ENCODE measurements around the gene DRG1.

- TF ChIP-seq, protein P1, sequence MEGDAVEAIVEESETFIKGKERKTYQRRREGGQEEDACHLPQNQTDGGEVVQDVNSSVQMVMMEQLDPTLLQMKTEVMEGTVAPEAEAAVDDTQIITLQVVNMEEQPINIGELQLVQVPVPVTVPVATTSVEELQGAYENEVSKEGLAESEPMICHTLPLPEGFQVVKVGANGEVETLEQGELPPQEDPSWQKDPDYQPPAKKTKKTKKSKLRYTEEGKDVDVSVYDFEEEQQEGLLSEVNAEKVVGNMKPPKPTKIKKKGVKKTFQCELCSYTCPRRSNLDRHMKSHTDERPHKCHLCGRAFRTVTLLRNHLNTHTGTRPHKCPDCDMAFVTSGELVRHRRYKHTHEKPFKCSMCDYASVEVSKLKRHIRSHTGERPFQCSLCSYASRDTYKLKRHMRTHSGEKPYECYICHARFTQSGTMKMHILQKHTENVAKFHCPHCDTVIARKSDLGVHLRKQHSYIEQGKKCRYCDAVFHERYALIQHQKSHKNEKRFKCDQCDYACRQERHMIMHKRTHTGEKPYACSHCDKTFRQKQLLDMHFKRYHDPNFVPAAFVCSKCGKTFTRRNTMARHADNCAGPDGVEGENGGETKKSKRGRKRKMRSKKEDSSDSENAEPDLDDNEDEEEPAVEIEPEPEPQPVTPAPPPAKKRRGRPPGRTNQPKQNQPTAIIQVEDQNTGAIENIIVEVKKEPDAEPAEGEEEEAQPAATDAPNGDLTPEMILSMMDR (IDR thresholded peaks at IDR 0.05; ENCODE audit: insufficient read depth, low read length, poor library complexity, severe bottlenecking) = no peak
- TF ChIP-seq EZH2phosphoT487 (conservative IDR thresholded peaks at IDR 0.05; ENCODE audit: low read length) = no peak
These were observed 21.8 kb upstream of the DRG1 start for GRCh38 chr22:31377612-31378011.

Data from SU-DHL-6 (cell line).